Activated T-helper 2 cell treated with anti-CD3 and anti-CD28 coated beads, Interferon-gamma antibody, Interleukin-2, Interleukin-4, amounts not matched to agents 10 μg/mL and 5 μg/mL and 100 μg/mL, durations not matched to agents 14 hours and 24 hours and 36 hours (primary cell): Measurements from ENCODE around the gene CLDN1. TPM values are rescaled to one million over a fixed set of nuclear protein-coding genes. Genes with fewer than 3 reads are reported as not detected.
"Not testable (repeated sequence)": the region's sequence is repeated elsewhere in the genome, so short reads cannot be mapped to it uniquely, and the experiment has no call there.

Source experiments
- DNase-seq: peaks from one replicate; pipeline ENCODE4 v3.0.0; 2021; ENCODE audit warnings: low spot score
- H3K27ac Mint-ChIP-seq: one replicate; pipeline ENCODE4 v1.8.0; 2021; ENCODE audit warnings: mixed read lengths
- H3K27me3 Mint-ChIP-seq: one replicate; pipeline ENCODE4 v1.8.0; 2021; ENCODE audit warnings: low read depth, mixed read lengths
- H3K36me3 Mint-ChIP-seq: one replicate; pipeline ENCODE4 v1.8.0; 2021; ENCODE audit warnings: low read depth, mixed read lengths
- H3K4me1 Mint-ChIP-seq: one replicate; pipeline ENCODE4 v1.8.0; 2021; ENCODE audit warnings: low read depth, mixed read lengths
- H3K4me3 Mint-ChIP-seq: one replicate; pipeline ENCODE4 v1.8.0; 2021; ENCODE audit warnings: low read depth, mild to moderate bottlenecking, moderate library complexity, mixed read lengths
- H3K9me3 Mint-ChIP-seq: one replicate; pipeline ENCODE4 v1.8.0; 2021; ENCODE audit warnings: mixed read lengths
- intact Hi-C: fragments of 100-400 bp; cut with micrococcal nuclease; formaldehyde crosslinking; loops from one replicate; pipeline ENCODE4 v1.15.1; 2023
- total RNA-seq: library from RNA; stranded (reverse); gene quantifications from 2 replicates; pipeline ENCODE4 v1.2.3, GENCODE V29; 2022

Gene CLDN1
- total RNA-seq, 1 donor from 2014 or later, result 6.0 TPM

GRCh38 chr3:190272747-190273146, 49.5 kb downstream of the CLDN1 start:
- H3K4me3 Mint-ChIP-seq, result no peak overlapping the region
- no peaks in the 10 kb centered on the region for H3K4me1 Mint-ChIP-seq
- peaks cover 6% of the 10 kb centered on the region for H3K27me3 Mint-ChIP-seq
- no peaks in the 10 kb centered on the region for H3K36me3 Mint-ChIP-seq
- no peak overlapping the region for H3K27ac Mint-ChIP-seq
- H3K9me3 Mint-ChIP-seq, result no peaks in the 10 kb centered on the region
- no peak for DNase-seq
- intact Hi-C loops, result no loop called here

GRCh38 chr3:190269101-190269500, 53.1 kb downstream of the CLDN1 start:
- no peak overlapping the region for H3K27ac Mint-ChIP-seq
- no peaks in the 10 kb centered on the region for H3K9me3 Mint-ChIP-seq
- peaks cover 3% of the 10 kb centered on the region for H3K27me3 Mint-ChIP-seq
- intact Hi-C loops, result no loop called here
- no peaks in the 10 kb centered on the region for H3K36me3 Mint-ChIP-seq
- no peak for DNase-seq
- no peaks in the 10 kb centered on the region for H3K4me1 Mint-ChIP-seq
- H3K4me3 Mint-ChIP-seq, result no peak overlapping the region

GRCh38 chr3:190267464-190267863, 54.8 kb downstream of the CLDN1 start:
- intact Hi-C loops, DNase-seq: not testable (repeated sequence)

GRCh38 chr3:190266913-190267290, 55.3 kb downstream of the CLDN1 start:
- Mint-ChIP-seq H3K36me3 (no peaks in the 10 kb centered on the region), H3K9me3 (no peaks in the 10 kb centered on the region), H3K4me1 (no peaks in the 10 kb centered on the region), H3K4me3 (no peak overlapping the region), H3K27ac (no peak overlapping the region), H3K27me3 (peaks cover 3% of the 10 kb centered on the region)
- no peak for DNase-seq
- intact Hi-C loops, result no loop called here

More at GRCh38 chr3:190267464-190267863, 54.8 kb downstream of the CLDN1 start:
- H3K9me3 Mint-ChIP-seq, H3K27ac Mint-ChIP-seq, H3K4me3 Mint-ChIP-seq, H3K36me3 Mint-ChIP-seq, H3K4me1 Mint-ChIP-seq, H3K27me3 Mint-ChIP-seq: not testable (repeated sequence)

- Mint-ChIP-seq H3K36me3 (no peaks in the 10 kb centered on the region), H3K9me3 (no peaks in the 10 kb centered on the region), H3K4me1 (no peaks in the 10 kb centered on the region), H3K27me3 (peaks cover 3% of the 10 kb centered on the region), H3K4me3 (no peak overlapping the region), H3K27ac (no peak overlapping the region)
- no peak for DNase-seq
- intact Hi-C loops, result no loop called here
These were observed 55.9 kb downstream of the CLDN1 start for GRCh38 chr3:190266265-190266912.

- H3K4me1 Mint-ChIP-seq, result no peaks in the 10 kb centered on the region
- peaks cover 3% of the 10 kb centered on the region for H3K27me3 Mint-ChIP-seq
- DNase-seq, result no peak
- intact Hi-C loops, result no loop called here
- H3K9me3 Mint-ChIP-seq, result no peaks in the 10 kb centered on the region
- no peak overlapping the region for H3K27ac Mint-ChIP-seq
- no peak overlapping the region for H3K4me3 Mint-ChIP-seq
- H3K36me3 Mint-ChIP-seq, result no peaks in the 10 kb centered on the region
These were observed 56.5 kb downstream of the CLDN1 start for GRCh38 chr3:190265796-190266195.

GRCh38 chr3:190265126-190265525, 57.1 kb downstream of the CLDN1 start:
- H3K36me3 Mint-ChIP-seq, result no peaks in the 10 kb centered on the region
- H3K9me3 Mint-ChIP-seq, result no peaks in the 10 kb centered on the region
- H3K27ac Mint-ChIP-seq, result no peak overlapping the region
- H3K4me3 Mint-ChIP-seq, result no peak overlapping the region
- DNase-seq, result no peak
- peaks cover 3% of the 10 kb centered on the region for H3K27me3 Mint-ChIP-seq
- intact Hi-C loops, result no loop called here
- H3K4me1 Mint-ChIP-seq, result no peaks in the 10 kb centered on the region

GRCh38 chr3:190261740-190262139, 60.5 kb downstream of the CLDN1 start:
- H3K4me3 Mint-ChIP-seq, result no peak overlapping the region
- no peaks in the 10 kb centered on the region for H3K4me1 Mint-ChIP-seq
- no peaks in the 10 kb centered on the region for H3K9me3 Mint-ChIP-seq
- DNase-seq, result no peak
- no peaks in the 10 kb centered on the region for H3K36me3 Mint-ChIP-seq
- H3K27ac Mint-ChIP-seq, result no peak overlapping the region
- intact Hi-C loops, result no loop called here
- no peaks in the 10 kb centered on the region for H3K27me3 Mint-ChIP-seq

- no peak overlapping the region for H3K4me3 Mint-ChIP-seq
- H3K27ac Mint-ChIP-seq, result no peak overlapping the region
- no peaks in the 10 kb centered on the region for H3K9me3 Mint-ChIP-seq
- intact Hi-C loops, result no loop called here
- H3K36me3 Mint-ChIP-seq, result no peaks in the 10 kb centered on the region
- no peak for DNase-seq
- H3K4me1 Mint-ChIP-seq, result no peaks in the 10 kb centered on the region
- no peaks in the 10 kb centered on the region for H3K27me3 Mint-ChIP-seq
These were observed 61.2 kb downstream of the CLDN1 start for GRCh38 chr3:190261015-190261414.

- H3K27ac Mint-ChIP-seq, result no peak overlapping the region
- H3K4me3 Mint-ChIP-seq, result no peak overlapping the region
- intact Hi-C loops, result no loop called here
- H3K9me3 Mint-ChIP-seq, result no peaks in the 10 kb centered on the region
- no peak for DNase-seq
- no peaks in the 10 kb centered on the region for H3K36me3 Mint-ChIP-seq
- H3K27me3 Mint-ChIP-seq, result no peaks in the 10 kb centered on the region
- H3K4me1 Mint-ChIP-seq, result no peaks in the 10 kb centered on the region
These were observed 61.9 kb downstream of the CLDN1 start for GRCh38 chr3:190260301-190260700.

GRCh38 chr3:190258634-190259033, 63.6 kb downstream of the CLDN1 start:
- H3K36me3 Mint-ChIP-seq, result no peaks in the 10 kb centered on the region
- no peaks in the 10 kb centered on the region for H3K4me1 Mint-ChIP-seq
- no peaks in the 10 kb centered on the region for H3K27me3 Mint-ChIP-seq
- DNase-seq, result no peak
- no peak overlapping the region for H3K27ac Mint-ChIP-seq
- H3K4me3 Mint-ChIP-seq, result no peak overlapping the region
- intact Hi-C loops, result no loop called here
- no peaks in the 10 kb centered on the region for H3K9me3 Mint-ChIP-seq

Other genes starting within 250 kb of the CLDN1 start
- not detected in 2 replicates for gene P3H2, start 201.5 kb downstream of the CLDN1 start, total RNA-seq
- gene CLDN16, start 65.7 kb upstream of the CLDN1 start, total RNA-seq, result not detected in 2 replicates
- gene TMEM207, start 127.5 kb upstream of the CLDN1 start, total RNA-seq, result not detected in 2 replicates
- gene IL1RAP, start 191.6 kb upstream of the CLDN1 start, total RNA-seq, result 34.5 and 38.6 TPM in 2 replicates